Measurements from ENCODE around the gene CAVIN2. TPM values are rescaled to one million over a fixed set of nuclear protein-coding genes. Genes with fewer than 3 reads are reported as not detected.

The CAVIN2 gene
- polyA plus RNA-seq, 1 donor (not counting 4 experiments of a cell fraction or from before 2014, with no cell fraction given) = 10.2 TPM

DNA sequence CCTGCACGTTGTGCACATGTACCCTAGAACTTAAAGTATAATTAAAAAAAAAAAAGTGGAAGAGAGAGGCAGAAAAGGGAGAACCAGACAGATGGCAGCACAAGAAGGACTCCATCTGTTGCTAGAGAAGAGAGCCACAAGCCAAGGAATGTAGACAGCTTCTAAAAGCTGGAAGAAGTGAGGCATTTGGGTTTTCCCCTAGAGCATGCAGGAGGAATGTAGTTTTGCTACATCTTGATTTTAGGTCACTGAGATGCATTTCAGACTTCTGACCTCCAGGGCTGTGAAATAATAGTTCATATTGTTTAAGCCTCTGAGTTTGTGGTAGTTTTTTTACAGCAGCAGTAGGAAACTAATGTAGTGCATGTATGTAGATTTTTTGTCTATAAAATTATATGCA, 46.0 kb downstream of the CAVIN2 start:
- H3K9me1 ChIP-seq (ENCODE audit: control insufficient read depth, extremely low read depth, insufficient read depth, low read length) = no peaks in the 10 kb centered on the region
- no peaks in the 10 kb centered on the region for H4K20me1 ChIP-seq (ENCODE audit: control insufficient read depth, extremely low read depth, insufficient read depth, low read length)
- H3K27ac ChIP-seq (ENCODE audit: control insufficient read depth, insufficient read depth, low read length) = no peak overlapping the region
- no peaks in the 10 kb centered on the region for H3K9me3 ChIP-seq (ENCODE audit: control insufficient read depth, low read depth, low read length)
- H3K4me2 ChIP-seq (ENCODE audit: control insufficient read depth, extremely low read depth, insufficient read depth, low read depth, low read length) = no peak overlapping the region
- no peaks in the 10 kb centered on the region for H3K27me3 ChIP-seq (ENCODE audit: control insufficient read depth, extremely low read depth, insufficient read depth, low read length)
- dilution Hi-C loops (cut with MboI; ENCODE audit: extremely low pct_ligation_motif_present, low sequenced_read_pairs) = loop anchor here (25.0 kb wide), 2 partner anchors 239 to 361 kb away; no protein-coding TSS in a partner anchor
- FAIRE-seq (no peak), DNase-seq (ENCODE audit: low read depth, low spot score) (no peak)
- H3K9ac ChIP-seq (ENCODE audit: control insufficient read depth, extremely low read depth, insufficient read depth, low read length) = no peak overlapping the region
- H3K4me3 ChIP-seq (ENCODE audit: control insufficient read depth in 2 of 3, extremely low read depth in 1 of 3, insufficient read depth in 2 of 3, low read depth in 1 of 3, low read length in 3 of 3) = no peak overlapping the region
- H3K79me2 ChIP-seq (ENCODE audit: control insufficient read depth, insufficient read depth, low read length) = no peaks in the 10 kb centered on the region
- no peaks in the 10 kb centered on the region for H3K4me1 ChIP-seq (ENCODE audit: control insufficient read depth, extremely low read depth, insufficient read depth, low read length)
- H2AFZ ChIP-seq (ENCODE audit: control insufficient read depth, low read length) = no peak overlapping the region
- no peak for TF ChIP-seq EZH2 (IDR thresholded peaks at IDR 0.05; ENCODE audit: low read length)
- TF ChIP-seq, protein P1, sequence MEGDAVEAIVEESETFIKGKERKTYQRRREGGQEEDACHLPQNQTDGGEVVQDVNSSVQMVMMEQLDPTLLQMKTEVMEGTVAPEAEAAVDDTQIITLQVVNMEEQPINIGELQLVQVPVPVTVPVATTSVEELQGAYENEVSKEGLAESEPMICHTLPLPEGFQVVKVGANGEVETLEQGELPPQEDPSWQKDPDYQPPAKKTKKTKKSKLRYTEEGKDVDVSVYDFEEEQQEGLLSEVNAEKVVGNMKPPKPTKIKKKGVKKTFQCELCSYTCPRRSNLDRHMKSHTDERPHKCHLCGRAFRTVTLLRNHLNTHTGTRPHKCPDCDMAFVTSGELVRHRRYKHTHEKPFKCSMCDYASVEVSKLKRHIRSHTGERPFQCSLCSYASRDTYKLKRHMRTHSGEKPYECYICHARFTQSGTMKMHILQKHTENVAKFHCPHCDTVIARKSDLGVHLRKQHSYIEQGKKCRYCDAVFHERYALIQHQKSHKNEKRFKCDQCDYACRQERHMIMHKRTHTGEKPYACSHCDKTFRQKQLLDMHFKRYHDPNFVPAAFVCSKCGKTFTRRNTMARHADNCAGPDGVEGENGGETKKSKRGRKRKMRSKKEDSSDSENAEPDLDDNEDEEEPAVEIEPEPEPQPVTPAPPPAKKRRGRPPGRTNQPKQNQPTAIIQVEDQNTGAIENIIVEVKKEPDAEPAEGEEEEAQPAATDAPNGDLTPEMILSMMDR (optimal IDR thresholded peaks at IDR 0.05 in 1 of 3, IDR thresholded peaks at IDR 0.05 in 1 of 3, conservative IDR thresholded peaks at IDR 0.05 in 1 of 3; ENCODE audit: extremely low read depth in 1 of 3, insufficient read depth in 2 of 3, low read length in 3 of 3) = no peak
- no peaks in the 10 kb centered on the region for H3K36me3 ChIP-seq (ENCODE audit: control insufficient read depth in 2 of 2, extremely low read depth in 1 of 2, insufficient read depth in 2 of 2, low read length in 2 of 2)

DNA sequence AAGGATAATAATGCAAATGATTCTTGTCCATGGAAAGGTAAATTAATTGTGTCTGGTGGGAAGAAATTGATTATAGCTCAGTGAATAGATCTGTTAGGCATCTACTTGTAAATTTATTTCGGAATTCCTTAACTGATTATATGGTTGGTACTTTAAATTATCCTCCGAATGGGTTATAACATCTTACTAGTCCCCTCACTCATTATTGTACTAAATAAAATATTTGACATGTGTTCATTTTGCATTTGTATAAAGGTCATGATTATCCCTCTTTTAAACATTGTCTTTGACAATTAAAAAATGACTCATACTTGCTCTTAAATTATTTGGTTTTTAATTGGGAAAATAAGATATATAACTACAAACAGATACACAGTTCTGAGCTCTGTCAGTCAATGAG, 47.4 kb downstream of the CAVIN2 start:
- Histone ChIP-seq H3K4me1 (ENCODE audit: control insufficient read depth, extremely low read depth, insufficient read depth, low read length) (no peaks in the 10 kb centered on the region), H3K9me1 (ENCODE audit: control insufficient read depth, extremely low read depth, insufficient read depth, low read length) (no peaks in the 10 kb centered on the region), H4K20me1 (ENCODE audit: control insufficient read depth, extremely low read depth, insufficient read depth, low read length) (no peaks in the 10 kb centered on the region), H3K27ac (ENCODE audit: control insufficient read depth, insufficient read depth, low read length) (no peak overlapping the region), H3K9ac (ENCODE audit: control insufficient read depth, extremely low read depth, insufficient read depth, low read length) (no peak overlapping the region), H3K4me2 (ENCODE audit: control insufficient read depth, extremely low read depth, insufficient read depth, low read depth, low read length) (no peak overlapping the region), H3K79me2 (ENCODE audit: control insufficient read depth, insufficient read depth, low read length) (no peaks in the 10 kb centered on the region), H3K27me3 (ENCODE audit: control insufficient read depth, extremely low read depth, insufficient read depth, low read length) (no peaks in the 10 kb centered on the region), H2AFZ (ENCODE audit: control insufficient read depth, low read length) (no peak overlapping the region), H3K36me3 (ENCODE audit: control insufficient read depth in 2 of 2, extremely low read depth in 1 of 2, insufficient read depth in 2 of 2, low read length in 2 of 2) (no peaks in the 10 kb centered on the region), H3K4me3 (ENCODE audit: control insufficient read depth in 2 of 3, extremely low read depth in 1 of 3, insufficient read depth in 2 of 3, low read depth in 1 of 3, low read length in 3 of 3) (no peak overlapping the region), H3K9me3 (ENCODE audit: control insufficient read depth, low read depth, low read length) (no peaks in the 10 kb centered on the region)
- FAIRE-seq (no peak), DNase-seq (ENCODE audit: low read depth, low spot score) (no peak)
- TF ChIP-seq EZH2 (IDR thresholded peaks at IDR 0.05; ENCODE audit: low read length) = no peak
- TF ChIP-seq, protein P1 (optimal IDR thresholded peaks at IDR 0.05 in 1 of 3, IDR thresholded peaks at IDR 0.05 in 1 of 3, conservative IDR thresholded peaks at IDR 0.05 in 1 of 3; ENCODE audit: extremely low read depth in 1 of 3, insufficient read depth in 2 of 3, low read length in 3 of 3) = no peak
- dilution Hi-C loops (cut with MboI; ENCODE audit: extremely low pct_ligation_motif_present, low sequenced_read_pairs) = no loop called here

All from keratinocyte (primary cell).